HepG2 (cell line): ENCODE measurements around the gene CHPF. TPM values are rescaled to one million over a fixed set of nuclear protein-coding genes. Genes with fewer than 3 reads are reported as not detected.

Experiments used
- AKAP8 ChIP-seq: sonication (generic); formaldehyde crosslinking; IDR thresholded peaks from 2 replicates; pipeline ENCODE4 v1.5.1; 2020; ENCODE audit warnings: mild to moderate bottlenecking, missing genetic modification reagents
- CTCF ChIP-seq: sonication (generic); formaldehyde crosslinking; IDR thresholded peaks from 2 replicates; pipeline ENCODE4 v1.5.0; 2020; ENCODE audit warnings: mild to moderate bottlenecking, missing genetic modification reagents, moderate library complexity
- DZIP1 ChIP-seq: sonication (generic); formaldehyde crosslinking; IDR thresholded peaks from 2 replicates; pipeline ENCODE4 v1.5.0; 2020; ENCODE audit warnings: mild to moderate bottlenecking, missing genetic modification reagents
- EHMT2 ChIP-seq: fragments of 200-600 bp; sonication (generic); IDR thresholded peaks from 2 replicates; pipeline ENCODE4 v1.7.0; 2017; ENCODE audit warnings: antibody characterized with exemption, low read depth, low read length, borderline replicate concordance
- FOXK2 ChIP-seq: fragments of 450-650 bp; IDR thresholded peaks from 2 replicates; pipeline ENCODE4 v1.6.1; 2016
- HMG20A ChIP-seq: IDR thresholded peaks from 2 replicates; pipeline ENCODE4 v1.6.1; 2016; ENCODE audit warnings: borderline replicate concordance
- RFXANK ChIP-seq: IDR thresholded peaks from 2 replicates; pipeline ENCODE4 v1.6.1; 2016
- RNF2 ChIP-seq: fragments of 450-650 bp; conservative IDR thresholded peaks from 2 replicates; pipeline ENCODE4 v1.6.1; 2016; ENCODE audit warnings: low read depth
- SAFB2 ChIP-seq: sonication (generic); formaldehyde crosslinking; IDR thresholded peaks from 2 replicates; pipeline ENCODE4 v1.5.1; 2020; ENCODE audit warnings: missing genetic modification reagents, low read depth, mild to moderate bottlenecking, borderline replicate concordance
- SATB2 ChIP-seq: sonication (generic); formaldehyde crosslinking; IDR thresholded peaks from 2 replicates; pipeline ENCODE4 v1.5.0; 2020; ENCODE audit warnings: missing genetic modification reagents
- SMAD9 ChIP-seq: sonication (generic); formaldehyde crosslinking; IDR thresholded peaks from 2 replicates; pipeline ENCODE4 v1.5.1; 2020; ENCODE audit warnings: mild to moderate bottlenecking, missing genetic modification reagents
- SYNCRIP ChIP-seq: fragments of 200-400 bp; formaldehyde crosslinking; IDR thresholded peaks from 2 replicates; pipeline ENCODE4 v1.6.1; 2018; ENCODE audit warnings: mild to moderate bottlenecking, low read depth, low read length; ENCODE audit not compliant: insufficient read depth
- TBP ChIP-seq: sonication (generic); formaldehyde crosslinking; IDR thresholded peaks from 2 replicates; pipeline ENCODE4 v1.5.0; 2020; ENCODE audit warnings: missing genetic modification reagents
- XBP1 ChIP-seq: sonication (generic); formaldehyde crosslinking; IDR thresholded peaks from 2 replicates; pipeline ENCODE4 v1.5.0; 2020; ENCODE audit warnings: missing genetic modification reagents
- ZBTB46 ChIP-seq: sonication (generic); formaldehyde crosslinking; IDR thresholded peaks from 2 replicates; pipeline ENCODE4 v1.4.0; 2020; ENCODE audit warnings: mild to moderate bottlenecking, missing genetic modification reagents, borderline replicate concordance
- ZNF678 ChIP-seq: sonication (generic); formaldehyde crosslinking; IDR thresholded peaks from 2 replicates; pipeline ENCODE4 v1.4.0; 2020; ENCODE audit warnings: mild to moderate bottlenecking, missing genetic modification reagents
- polyA plus RNA-seq, 8 experiments: library from polyadenylated mRNA; depleted of rRNA in 3 of 8; stranded (reverse) in 7 of 8; unstranded in 1 of 8; fragments of >200 nt; fragmentation: Illumina TruSeq in 4 of 8; extraction: Trizol in 4 of 8; gene quantifications; 2 replicates each; pipeline versions ENCODE4 v1.2.1 to v1.2.3, GENCODE V29; 2011 to 2016; ENCODE audit warnings: low read depth in 4 of 8, missing spikeins in 1 of 8, mixed read lengths in 1 of 8; ENCODE audit not compliant: insufficient read depth in 1 of 8
- total RNA-seq, 5 experiments: library from RNA; depleted of rRNA; stranded (reverse); fragments of >200 nt; fragmentation: Illumina TruSeq; extraction: Trizol; gene quantifications; 2 replicates each; pipeline ENCODE4 v1.2.3, GENCODE V29; 2016; ENCODE audit warnings: low read depth in 1 of 5
- TF ChIP-seq, protein P1 (sequence below): sonication (generic); formaldehyde crosslinking; IDR thresholded peaks from 2 replicates; pipeline ENCODE4 v1.4.0; 2020; ENCODE audit warnings: missing genetic modification reagents, borderline replicate concordance
- TF ChIP-seq, protein P2 (sequence below): sonication (generic); formaldehyde crosslinking; IDR thresholded peaks from 2 replicates; pipeline ENCODE4 v1.4.0; 2020; ENCODE audit warnings: missing genetic modification reagents

The CHPF gene
- total and polyA plus RNA-seq, 2 of the 13 experiments (the other 11 are each of a cell fraction or from before 2014, with no cell fraction given): 79.6 to 111 TPM

- TF ChIP-seq FOXK2: no peak
- no peak for TF ChIP-seq HMG20A (CRISPR knock-in tag)
- no peak for TF ChIP-seq XBP1
- peak; percentile 47; the same call in 1 of the 2 replicates for TF ChIP-seq CTCF
- no peak; the same call in 1 of the 2 replicates for TF ChIP-seq SAFB2 (CRISPR knock-in tag)
- no peak for TF ChIP-seq TBP (CRISPR knock-in tag)
- TF ChIP-seq SYNCRIP: no peak
- TF ChIP-seq, protein P1, sequence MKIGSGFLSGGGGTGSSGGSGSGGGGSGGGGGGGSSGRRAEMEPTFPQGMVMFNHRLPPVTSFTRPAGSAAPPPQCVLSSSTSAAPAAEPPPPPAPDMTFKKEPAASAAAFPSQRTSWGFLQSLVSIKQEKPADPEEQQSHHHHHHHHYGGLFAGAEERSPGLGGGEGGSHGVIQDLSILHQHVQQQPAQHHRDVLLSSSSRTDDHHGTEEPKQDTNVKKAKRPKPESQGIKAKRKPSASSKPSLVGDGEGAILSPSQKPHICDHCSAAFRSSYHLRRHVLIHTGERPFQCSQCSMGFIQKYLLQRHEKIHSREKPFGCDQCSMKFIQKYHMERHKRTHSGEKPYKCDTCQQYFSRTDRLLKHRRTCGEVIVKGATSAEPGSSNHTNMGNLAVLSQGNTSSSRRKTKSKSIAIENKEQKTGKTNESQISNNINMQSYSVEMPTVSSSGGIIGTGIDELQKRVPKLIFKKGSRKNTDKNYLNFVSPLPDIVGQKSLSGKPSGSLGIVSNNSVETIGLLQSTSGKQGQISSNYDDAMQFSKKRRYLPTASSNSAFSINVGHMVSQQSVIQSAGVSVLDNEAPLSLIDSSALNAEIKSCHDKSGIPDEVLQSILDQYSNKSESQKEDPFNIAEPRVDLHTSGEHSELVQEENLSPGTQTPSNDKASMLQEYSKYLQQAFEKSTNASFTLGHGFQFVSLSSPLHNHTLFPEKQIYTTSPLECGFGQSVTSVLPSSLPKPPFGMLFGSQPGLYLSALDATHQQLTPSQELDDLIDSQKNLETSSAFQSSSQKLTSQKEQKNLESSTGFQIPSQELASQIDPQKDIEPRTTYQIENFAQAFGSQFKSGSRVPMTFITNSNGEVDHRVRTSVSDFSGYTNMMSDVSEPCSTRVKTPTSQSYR: 0 out of 2 replicates have a peak, but pooled peaks have one; percentile 4
- TF ChIP-seq DZIP1: no peak
- peak; percentile 83 for TF ChIP-seq AKAP8 (CRISPR knock-in tag)
- TF ChIP-seq SMAD9 (CRISPR knock-in tag): no peak
- no peak for TF ChIP-seq ZNF678 (CRISPR knock-in tag)
- TF ChIP-seq, protein P2, sequence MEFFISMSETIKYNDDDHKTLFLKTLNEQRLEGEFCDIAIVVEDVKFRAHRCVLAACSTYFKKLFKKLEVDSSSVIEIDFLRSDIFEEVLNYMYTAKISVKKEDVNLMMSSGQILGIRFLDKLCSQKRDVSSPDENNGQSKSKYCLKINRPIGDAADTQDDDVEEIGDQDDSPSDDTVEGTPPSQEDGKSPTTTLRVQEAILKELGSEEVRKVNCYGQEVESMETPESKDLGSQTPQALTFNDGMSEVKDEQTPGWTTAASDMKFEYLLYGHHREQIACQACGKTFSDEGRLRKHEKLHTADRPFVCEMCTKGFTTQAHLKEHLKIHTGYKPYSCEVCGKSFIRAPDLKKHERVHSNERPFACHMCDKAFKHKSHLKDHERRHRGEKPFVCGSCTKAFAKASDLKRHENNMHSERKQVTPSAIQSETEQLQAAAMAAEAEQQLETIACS (CRISPR knock-in tag): peak; percentile 78; the same call in 1 of the 2 replicates
- no peak for TF ChIP-seq RFXANK (CRISPR knock-in tag)
- TF ChIP-seq RNF2: 0 out of 2 replicates have a peak, but pooled peaks have one; percentile 10
- no peak for TF ChIP-seq ZBTB46 (CRISPR knock-in tag)
- TF ChIP-seq SATB2 (CRISPR knock-in tag): no peak
- TF ChIP-seq EHMT2: no peak
Measured at GRCh38 chr2:219570194-219570923, 26.8 kb upstream of the CHPF start (continued).
